ENCODE measurements around the gene FRY.

Gene FRY

DNA sequence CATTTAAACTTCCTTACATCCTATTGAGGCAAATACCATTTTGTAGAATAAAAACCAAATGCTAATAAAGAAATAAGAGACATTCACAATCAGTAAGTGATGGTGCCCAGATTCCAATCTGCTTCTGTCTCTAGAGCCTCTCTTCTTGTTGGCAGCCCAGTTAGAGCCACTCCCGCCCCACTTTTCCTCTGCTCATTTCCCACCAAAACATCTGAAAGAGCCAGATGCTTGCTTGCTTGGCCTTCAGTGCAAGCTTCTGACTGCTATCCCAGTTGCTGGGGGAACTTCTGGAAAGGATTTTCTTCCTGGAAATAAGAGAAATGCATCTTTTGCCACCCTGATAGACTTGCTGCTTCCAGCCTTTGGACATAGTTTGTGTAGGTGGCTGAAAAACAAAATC lies 12.9 kb downstream of the FRY start:
- DNase-seq = no peak

- peak; percentile 64 for DNase-seq
Observed at GRCh38 chr13:32045537-32045936, 14.0 kb downstream of the FRY start.

DNA sequence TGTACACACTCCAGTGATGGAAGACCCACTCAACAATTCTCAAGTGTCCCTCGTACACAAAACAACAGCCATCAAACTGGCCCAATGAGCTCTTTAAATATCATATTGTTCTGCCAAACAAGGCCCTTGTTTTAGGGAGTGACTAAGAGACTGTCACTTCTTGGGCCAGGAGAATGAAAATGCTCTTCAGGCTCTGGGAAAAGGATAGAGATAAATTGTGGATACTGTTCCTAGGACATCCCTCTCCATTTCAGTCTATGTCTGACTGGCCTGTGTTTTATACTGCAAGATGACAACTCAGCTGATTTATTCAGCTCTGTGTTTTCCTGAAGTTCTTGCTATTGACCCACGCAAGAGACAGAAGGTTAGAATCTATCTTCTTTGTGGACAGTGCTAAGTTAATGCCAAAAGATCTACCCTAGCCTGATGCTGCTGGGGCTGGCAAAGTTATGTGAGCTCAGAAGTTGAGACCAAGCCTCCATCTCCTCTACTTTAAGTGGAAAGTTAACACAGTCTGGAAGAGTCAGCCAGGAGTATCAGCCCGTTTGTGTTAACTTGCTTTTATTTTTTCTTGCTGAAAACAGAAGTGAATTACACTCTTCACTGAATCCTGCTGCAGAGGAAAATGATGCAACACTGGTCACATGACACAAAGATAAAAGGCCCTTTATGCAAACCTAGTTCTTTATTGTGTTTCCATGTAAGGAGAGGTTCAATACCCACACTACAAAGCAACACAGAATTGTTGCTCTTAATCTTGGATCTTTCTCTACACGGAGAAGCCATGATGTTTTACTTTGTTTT lies 14.6 kb downstream of the FRY start:
- DNase-seq = peak; percentile 64

DNA sequence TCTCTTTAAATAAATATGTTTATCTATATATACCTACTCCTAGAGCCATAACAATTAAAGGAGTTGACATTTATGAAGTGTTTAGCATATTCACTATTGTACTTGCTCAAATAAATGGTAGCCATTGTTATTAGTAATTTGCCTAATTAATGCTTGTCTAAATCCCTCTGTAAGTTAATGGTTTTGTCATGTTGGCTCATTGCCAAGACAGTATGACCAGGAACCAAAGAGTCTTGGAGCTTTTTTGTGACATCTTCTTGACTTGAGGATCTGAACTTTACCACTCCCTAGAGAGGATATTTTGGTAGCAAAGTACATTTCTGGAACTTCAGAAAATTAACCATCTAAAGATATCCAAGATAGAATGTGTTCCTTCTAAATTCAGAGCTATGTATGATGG lies 15.5 kb downstream of the FRY start:
- no peak for DNase-seq

- DNase-seq = no peak
Observed at GRCh38 chr13:32047793-32048192, 16.2 kb downstream of the FRY start.

- DNase-seq = no peak
Observed at GRCh38 chr13:32048816-32049215, 17.2 kb downstream of the FRY start.

- DNase-seq = no peak
Observed at GRCh38 chr13:32051156-32051555, 19.6 kb downstream of the FRY start.

GRCh38 chr13:32056316-32056715 lies 24.7 kb downstream of the FRY start:
- peak; percentile 85 for DNase-seq

DNA sequence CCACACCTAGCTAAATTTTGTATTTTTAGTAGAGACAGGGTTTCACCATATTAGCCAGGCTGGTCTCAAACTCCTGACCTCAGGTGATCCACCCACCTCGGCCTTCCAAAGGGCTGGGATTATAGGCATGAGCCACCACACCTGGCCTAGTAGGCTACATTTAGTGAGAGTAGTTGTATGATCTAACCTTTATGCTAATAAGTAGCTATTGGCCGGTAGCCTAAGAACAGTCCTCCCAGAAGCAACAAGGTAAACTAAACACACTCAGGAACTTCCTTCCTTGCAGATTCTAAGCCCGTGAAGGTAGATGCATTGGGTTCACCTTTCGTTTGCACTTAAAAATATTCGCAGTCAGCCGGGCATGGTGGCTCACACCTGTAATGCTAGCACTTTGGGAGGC lies 25.8 kb downstream of the FRY start:
- peak; percentile 51 for DNase-seq

GRCh38 chr13:32059511-32059984 lies 28.0 kb downstream of the FRY start:
- no peak for DNase-seq

- no peak for DNase-seq
Observed at GRCh38 chr13:32060401-32060878, 28.9 kb downstream of the FRY start.

DNA sequence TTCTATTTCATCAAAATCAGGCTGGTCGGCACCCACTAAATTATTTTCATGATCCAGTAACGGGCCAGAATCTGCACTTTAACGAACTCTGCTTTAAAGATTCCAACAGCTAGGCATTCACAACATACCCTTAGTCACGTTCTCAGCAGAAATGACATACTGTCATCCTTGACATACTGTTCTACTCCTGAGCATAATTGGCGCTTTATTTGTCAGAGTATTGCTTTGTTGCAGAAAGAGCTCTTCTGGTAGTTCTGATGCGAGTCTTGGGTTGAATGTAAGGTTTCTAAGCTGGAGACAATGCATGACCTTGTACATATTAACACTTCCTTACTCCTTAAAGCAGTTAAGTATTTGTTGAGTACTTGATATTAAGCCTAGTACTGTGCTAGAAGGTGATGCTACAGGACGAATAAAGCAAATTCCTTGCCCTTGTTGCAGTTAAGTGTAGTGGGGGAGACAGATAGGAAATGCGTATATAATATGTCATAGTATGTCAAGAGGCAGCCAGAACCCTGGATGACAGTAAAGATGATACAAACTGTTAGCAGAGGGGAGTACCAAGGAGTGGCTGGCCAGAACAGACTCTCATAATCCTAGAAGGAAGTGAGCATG lies 32.2 kb downstream of the FRY start:
- no peak for DNase-seq

- DNase-seq = no peak
Observed at GRCh38 chr13:32067149-32067961, 35.8 kb downstream of the FRY start.

DNA sequence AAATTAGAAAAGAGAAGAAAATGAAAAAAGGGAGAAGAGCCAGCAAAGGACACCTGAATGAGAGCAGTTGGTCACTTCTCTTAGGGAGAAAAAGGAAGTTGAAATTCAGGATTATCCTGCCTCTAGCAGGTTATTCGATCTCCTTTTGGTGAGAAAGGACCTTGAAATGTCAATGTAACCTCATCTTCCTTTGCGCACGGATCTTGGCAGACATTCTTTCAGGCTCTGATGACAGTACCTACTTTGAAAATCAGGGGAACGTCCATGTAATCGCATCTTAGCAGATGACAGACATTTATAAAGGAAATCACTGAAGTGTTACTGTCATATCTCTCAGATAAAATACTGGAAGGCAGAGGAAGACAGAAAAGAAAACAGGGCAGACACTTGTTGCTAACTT lies 36.7 kb downstream of the FRY start:
- no peak for DNase-seq

DNA sequence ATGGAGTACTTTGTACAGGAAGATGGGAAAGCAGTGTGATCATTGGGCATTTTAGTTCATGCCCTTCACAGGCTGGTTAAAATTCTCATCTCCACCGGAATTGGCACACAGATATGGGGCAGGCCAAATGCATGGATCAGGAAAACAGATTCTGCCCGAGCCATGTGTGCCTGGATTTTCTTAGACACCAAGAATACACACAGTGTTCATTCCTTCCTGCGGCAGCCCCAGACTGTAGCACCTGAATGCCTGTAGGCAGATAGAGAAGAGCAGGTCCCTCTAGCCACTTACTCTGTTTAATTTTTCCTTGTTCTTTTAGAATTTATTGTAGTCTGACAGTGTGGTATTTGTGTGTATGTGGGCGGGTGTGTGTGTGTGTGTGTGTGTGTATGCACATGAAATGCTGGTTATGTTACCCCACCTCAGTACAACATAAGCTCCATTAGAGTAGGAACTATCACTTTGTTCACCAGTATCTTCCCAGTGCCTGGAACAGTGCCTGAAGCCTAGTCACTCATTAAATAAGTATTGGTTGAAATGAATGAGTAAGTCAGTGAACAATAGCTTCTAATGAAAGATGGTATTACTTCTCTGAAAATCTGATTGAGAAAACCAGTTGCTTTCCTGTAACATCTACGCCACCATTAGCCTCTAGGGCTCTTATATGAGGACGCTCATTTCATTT lies 41.7 kb downstream of the FRY start:
- DNase-seq = no peak

DNA sequence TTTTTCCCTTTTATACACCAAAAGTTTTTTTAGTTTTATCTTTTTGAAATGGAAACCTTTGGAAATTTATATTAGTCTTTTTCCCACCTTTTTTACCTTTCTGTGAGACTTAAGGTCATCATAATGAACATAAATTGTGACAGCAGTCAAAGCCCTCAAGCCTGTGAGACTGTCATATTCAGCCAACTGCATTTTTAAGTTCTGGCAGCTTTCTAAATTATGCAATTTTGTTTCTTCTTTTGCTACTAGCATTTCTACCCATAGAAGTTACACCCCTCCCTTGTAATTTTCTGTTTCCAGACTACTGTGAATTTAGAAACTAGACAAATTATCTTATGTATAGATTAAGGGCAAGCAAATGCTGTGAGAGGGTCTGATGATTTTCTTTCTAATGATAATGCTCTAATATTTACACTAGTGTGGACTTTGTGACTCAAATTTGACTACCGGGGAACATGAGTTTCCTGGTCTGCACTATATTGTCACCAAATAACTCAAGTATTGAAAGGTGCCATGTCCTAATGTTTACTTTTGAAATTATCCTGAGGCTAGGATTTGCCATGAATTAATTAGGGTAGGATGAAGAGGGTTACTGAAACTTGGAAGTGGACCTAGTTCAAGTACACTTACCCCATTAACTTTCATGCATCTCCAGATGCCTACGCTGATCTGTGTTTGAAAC lies 43.7 kb downstream of the FRY start:
- DNase-seq = no peak

DNA sequence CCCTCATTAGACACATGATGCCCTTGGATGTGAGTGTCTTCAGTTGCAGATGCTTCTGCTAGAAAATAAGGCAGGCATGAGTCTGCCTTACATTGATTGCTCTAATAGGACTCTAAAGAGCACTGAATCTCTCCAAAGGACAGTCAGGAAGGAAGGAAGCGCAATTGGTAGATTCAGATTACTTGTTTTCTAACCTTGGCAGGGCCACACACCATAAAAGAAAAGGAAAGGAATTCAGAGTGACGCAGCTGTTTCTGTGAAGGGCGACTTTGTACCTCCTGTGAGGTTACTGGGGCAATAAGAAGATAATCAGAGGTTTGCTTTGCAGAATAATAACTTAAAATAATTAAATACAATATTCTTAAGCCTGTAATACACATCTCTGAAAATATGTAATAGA lies 48.0 kb downstream of the FRY start:
- DNase-seq = no peak

- DNase-seq = no peak
Observed at GRCh38 chr13:32080328-32080744, 48.8 kb downstream of the FRY start.

DNA sequence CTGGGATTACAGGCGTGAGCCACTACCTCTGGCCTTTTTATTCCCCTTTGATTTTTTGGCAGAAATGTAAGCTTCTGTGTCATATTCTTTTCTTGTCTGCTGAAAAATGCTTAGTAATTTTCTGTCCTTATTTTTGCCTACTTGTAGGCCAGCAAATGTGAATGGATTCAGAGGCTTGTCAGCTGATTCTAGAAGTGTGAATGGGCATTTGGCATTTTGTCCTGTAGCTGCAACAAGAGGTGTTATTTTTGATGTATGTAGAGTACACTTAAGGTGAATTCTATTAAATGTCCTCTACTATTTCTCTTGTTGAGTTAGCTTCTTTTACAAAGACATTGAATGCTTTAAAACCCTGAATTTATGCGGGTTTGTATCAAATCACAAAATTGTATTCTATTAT lies 50.0 kb downstream of the FRY start:
- DNase-seq = no peak

GRCh38 chr13:32086366-32086765 lies 54.8 kb downstream of the FRY start:
- no peak for DNase-seq

DNA sequence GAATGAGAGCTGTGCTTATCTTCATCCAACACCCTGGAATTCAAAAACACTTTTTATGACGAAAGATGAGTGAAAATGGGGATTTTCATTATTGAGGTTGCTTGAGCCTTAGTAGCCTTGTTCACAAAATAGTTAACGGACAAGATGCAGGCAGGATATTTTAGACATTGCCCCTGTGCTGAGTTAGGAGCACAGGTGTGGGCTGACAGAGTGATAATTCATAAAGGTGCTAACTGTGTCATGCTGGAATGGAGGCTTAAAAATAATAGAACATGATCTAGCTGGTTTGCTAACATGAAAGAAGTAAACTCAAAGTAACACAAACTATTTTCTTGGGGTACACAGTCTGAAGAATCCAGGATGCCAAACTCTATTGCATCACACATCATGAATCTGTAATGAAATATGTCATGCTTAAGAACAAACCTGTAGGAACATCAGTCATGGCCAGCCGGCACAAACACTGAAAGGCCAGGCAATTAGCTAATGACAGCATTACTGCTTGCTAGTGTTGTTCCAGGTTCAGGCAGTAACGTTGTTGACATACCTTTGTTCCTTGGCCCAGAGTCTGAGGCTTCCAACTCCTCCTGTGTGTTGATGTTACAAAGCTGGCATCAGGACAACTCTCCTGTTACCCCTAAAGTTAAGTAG lies 55.3 kb downstream of the FRY start:
- no peak for DNase-seq
